HG03457 (cell line): Measurements from ENCODE around the gene PPP2R3B.
"Not testable (repeated sequence)": the region's sequence is repeated elsewhere in the genome, so short reads cannot be mapped to it uniquely, and the experiment has no call there.

Experiments
- ATAC-seq: cut with Tn5 transposase; IDR thresholded peaks from one replicate; pipeline ENCODE4 v1.9.1; 2021; ENCODE audit warnings: moderate number of reproducible peaks; ENCODE audit not compliant: unreplicated experiment

The PPP2R3B gene

GRCh38 chrX:386768-387575, at the start of gene PPP2R3B:
Gene PPP2R3B (minus strand): TSS chrX:386907. CDS start chrX:386691, 216 bp downstream.
- peak; percentile 89 for ATAC-seq

GRCh38 chrX:435536-436122, 48.9 kb upstream of the PPP2R3B start:
- ATAC-seq = no peak

- ATAC-seq = no peak
These were observed 48.2 kb upstream of the PPP2R3B start for GRCh38 chrX:434946-435345.

- ATAC-seq = no peak
These were observed 47.1 kb upstream of the PPP2R3B start for GRCh38 chrX:433771-434170.

GRCh38 chrX:432666-433065, 46.0 kb upstream of the PPP2R3B start:
- not testable (repeated sequence) for ATAC-seq

GRCh38 chrX:431492-432111, 44.9 kb upstream of the PPP2R3B start:
- no peak for ATAC-seq

- no peak for ATAC-seq
These were observed 44.3 kb upstream of the PPP2R3B start for GRCh38 chrX:431056-431455.

GRCh38 chrX:429266-429825, 42.6 kb upstream of the PPP2R3B start:
- no peak for ATAC-seq

GRCh38 chrX:427812-428725, 41.4 kb upstream of the PPP2R3B start:
- no peak for ATAC-seq

- no peak for ATAC-seq
These were observed 40.2 kb upstream of the PPP2R3B start for GRCh38 chrX:426881-427280.

GRCh38 chrX:425056-425455, 38.3 kb upstream of the PPP2R3B start:
- no peak for ATAC-seq

GRCh38 chrX:421646-422391, 35.1 kb upstream of the PPP2R3B start:
- no peak for ATAC-seq

- ATAC-seq = no peak
These were observed 34.0 kb upstream of the PPP2R3B start for GRCh38 chrX:420496-421223.

- no peak for ATAC-seq
These were observed 32.4 kb upstream of the PPP2R3B start for GRCh38 chrX:418927-419729.

GRCh38 chrX:415498-415897, 28.8 kb upstream of the PPP2R3B start:
- ATAC-seq = not testable (repeated sequence)

GRCh38 chrX:413322-414201, 26.9 kb upstream of the PPP2R3B start:
- no peak for ATAC-seq

GRCh38 chrX:410296-410695, 23.6 kb upstream of the PPP2R3B start:
- ATAC-seq = no peak

- ATAC-seq = no peak
These were observed 18.4 kb upstream of the PPP2R3B start for GRCh38 chrX:405149-405548.
